IPS-20b (cell line): ENCODE results near the gene PTPRD.
A peak's percentile ranks its signal among the peaks of the same experiment; 100 is the strongest.

ENCODE experiments used
- H3K27ac ChIP-seq: one replicate; pipeline ENCODE4 v1.5.1; 2013; ENCODE audit warnings: low read length
- H3K27me3 ChIP-seq: 2 replicates; pipeline ENCODE4 v1.6.1; 2013; ENCODE audit warnings: mild to moderate bottlenecking, low read length, inconsistent platforms; ENCODE audit not compliant: insufficient read depth
- H3K36me3 ChIP-seq: 2 replicates; pipeline ENCODE4 v1.6.1; 2013; ENCODE audit warnings: low read depth, mild to moderate bottlenecking, inconsistent platforms, low read length, moderate library complexity; ENCODE audit not compliant: insufficient read depth
- H3K4me1 ChIP-seq: 2 replicates; pipeline ENCODE4 v1.6.1; 2013; ENCODE audit warnings: mild to moderate bottlenecking, control low read depth, inconsistent platforms, low read length, moderate library complexity; ENCODE audit not compliant: insufficient read depth
- H3K4me3 ChIP-seq: 2 replicates; pipeline ENCODE4 v1.5.1; 2013; ENCODE audit warnings: mild to moderate bottlenecking, low read length, inconsistent platforms
- H3K9ac ChIP-seq: 2 replicates; pipeline ENCODE4 v1.6.1; 2013; ENCODE audit warnings: low read depth, mild to moderate bottlenecking, inconsistent platforms, low read length, moderate library complexity
- H3K9me3 ChIP-seq: 2 replicates; pipeline ENCODE4 v1.6.1; 2013; ENCODE audit warnings: mild to moderate bottlenecking, low read depth, low read length, inconsistent platforms; ENCODE audit not compliant: insufficient read depth

PTPRD gene

DNA sequence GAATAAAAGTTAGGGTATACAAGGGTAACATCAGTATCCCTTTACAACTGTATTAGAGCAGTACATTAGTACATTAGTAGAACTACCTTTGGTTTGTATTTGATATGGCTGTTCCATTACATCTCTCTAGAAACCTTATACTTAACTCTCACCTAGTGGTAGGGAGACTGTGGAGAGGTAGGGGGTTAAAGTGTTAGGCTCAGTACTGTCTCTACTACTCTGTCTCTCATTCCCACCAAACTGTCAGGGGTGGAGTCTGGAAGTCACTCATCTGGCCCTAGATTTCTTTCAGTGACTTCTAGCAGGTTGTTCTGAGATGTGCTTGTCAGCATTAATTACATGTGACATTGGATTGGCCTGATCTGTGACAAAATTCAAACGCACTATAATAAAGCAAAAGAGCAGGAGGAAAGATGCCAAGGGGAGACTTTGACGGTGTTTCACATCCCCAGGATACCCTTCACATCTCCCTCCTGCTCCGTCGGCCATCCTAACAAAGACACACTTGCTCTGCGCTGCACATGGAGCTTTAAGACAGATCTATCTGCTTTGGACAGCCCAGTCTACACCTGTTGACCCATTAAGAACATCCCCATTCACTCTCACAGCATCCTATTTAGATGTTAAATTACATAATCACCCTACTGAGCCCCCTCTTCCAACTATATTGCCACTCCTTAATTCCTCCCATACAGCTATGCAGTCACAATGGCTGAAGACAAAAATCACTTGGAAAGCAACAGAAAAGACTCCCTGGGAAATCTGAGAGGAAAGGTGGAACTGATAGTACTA, 1770.2 kb downstream of the PTPRD start:
- H3K4me3 ChIP-seq, result no peak overlapping the region

GRCh38 chr9:8838136-8838535, 1774.7 kb downstream of the PTPRD start:
- no peak overlapping the region for H3K9ac ChIP-seq
- no peaks in the 10 kb centered on the region for H3K27me3 ChIP-seq
- H3K9me3 ChIP-seq, result no peaks in the 10 kb centered on the region
- H3K36me3 ChIP-seq, result no peaks in the 10 kb centered on the region
- no peak overlapping the region for H3K4me3 ChIP-seq
- peaks cover 13% of the 10 kb centered on the region for H3K4me1 ChIP-seq
- no peak overlapping the region for H3K27ac ChIP-seq

More for the DNA sequence above, 1770.2 kb downstream of the PTPRD start:
- Histone ChIP-seq H3K9me3 (no peaks in the 10 kb centered on the region), H3K27ac (no peak overlapping the region), H3K9ac (no peak overlapping the region), H3K27me3 (no peaks in the 10 kb centered on the region), H3K4me1 (peaks cover 7% of the 10 kb centered on the region; the same call in 1 of the 2 replicates), H3K36me3 (no peaks in the 10 kb centered on the region)

- Histone ChIP-seq H3K4me1 (peaks cover 8% of the 10 kb centered on the region), H3K9me3 (no peaks in the 10 kb centered on the region), H3K4me3 (no peak overlapping the region), H3K9ac (no peak overlapping the region), H3K36me3 (no peaks in the 10 kb centered on the region), H3K27ac (no peak overlapping the region), H3K27me3 (no peaks in the 10 kb centered on the region)
Measured at GRCh38 chr9:8835291-8835690, 1777.5 kb downstream of the PTPRD start.

DNA sequence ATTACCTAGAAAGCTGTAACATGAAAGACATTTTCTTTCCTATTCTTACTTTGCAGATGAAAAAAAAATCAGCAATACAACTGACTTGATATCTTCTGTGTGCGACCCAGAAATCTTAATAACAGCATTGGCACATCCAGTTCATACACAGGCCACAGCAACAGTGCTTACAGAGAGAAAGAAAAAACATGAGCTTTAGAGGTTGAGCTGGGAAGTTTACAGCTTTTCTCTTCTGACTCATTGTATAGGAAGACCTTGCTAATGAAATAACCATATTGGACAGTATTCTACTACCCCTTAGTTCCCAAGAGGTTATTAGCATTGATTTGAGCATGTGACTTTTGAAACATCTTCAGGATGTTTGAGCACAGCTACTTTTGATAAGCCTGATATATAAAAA, 1779.8 kb downstream of the PTPRD start:
- Histone ChIP-seq H3K4me3 (no peak overlapping the region), H3K36me3 (no peaks in the 10 kb centered on the region), H3K9me3 (no peaks in the 10 kb centered on the region), H3K4me1 (peaks cover 8% of the 10 kb centered on the region), H3K9ac (no peak overlapping the region), H3K27me3 (no peaks in the 10 kb centered on the region), H3K27ac (no peak overlapping the region)

GRCh38 chr9:8832386-8832785, 1780.4 kb downstream of the PTPRD start:
- Histone ChIP-seq H3K27ac (no peak overlapping the region), H3K9me3 (no peaks in the 10 kb centered on the region), H3K4me1 (peaks cover 8% of the 10 kb centered on the region), H3K27me3 (no peaks in the 10 kb centered on the region), H3K9ac (no peak overlapping the region), H3K4me3 (no peak overlapping the region), H3K36me3 (no peaks in the 10 kb centered on the region)

GRCh38 chr9:8831568-8831967, 1781.2 kb downstream of the PTPRD start:
- Histone ChIP-seq H3K9me3 (no peaks in the 10 kb centered on the region), H3K9ac (no peak overlapping the region), H3K4me3 (no peak overlapping the region), H3K27me3 (no peaks in the 10 kb centered on the region), H3K27ac (no peak overlapping the region), H3K4me1 (peaks cover 8% of the 10 kb centered on the region), H3K36me3 (no peaks in the 10 kb centered on the region)

GRCh38 chr9:8826281-8826680, 1786.5 kb downstream of the PTPRD start:
- no peaks in the 10 kb centered on the region for H3K36me3 ChIP-seq
- peaks cover 21% of the 10 kb centered on the region; the same call in 1 of the 2 replicates for H3K4me1 ChIP-seq
- no peak overlapping the region for H3K27ac ChIP-seq

DNA sequence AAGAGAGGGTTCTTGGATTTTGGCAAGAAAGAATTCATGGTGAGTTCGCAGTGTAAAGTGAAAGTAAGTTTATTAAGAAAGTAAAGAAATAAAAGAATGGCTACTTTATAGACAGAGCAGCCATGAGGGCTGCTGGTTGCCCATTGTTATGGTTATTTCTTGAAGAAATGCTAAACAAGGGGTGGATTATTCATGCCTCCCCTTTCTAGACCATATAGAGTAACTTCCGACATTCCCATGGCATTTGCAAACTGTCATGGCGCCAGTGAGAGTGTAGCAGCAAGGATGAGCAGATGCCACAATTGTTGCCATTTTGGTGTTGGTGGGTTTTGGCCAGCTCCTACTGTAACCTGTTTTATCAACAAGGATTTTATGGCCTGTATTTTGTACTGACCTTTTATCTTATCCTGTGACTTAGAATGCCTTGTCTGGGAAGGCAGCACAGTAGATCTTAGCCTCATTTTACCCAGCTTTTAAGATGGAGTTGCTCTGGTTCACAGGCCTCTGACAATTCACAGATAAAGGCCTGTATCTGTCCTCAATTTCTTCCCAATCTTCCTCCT, 1787.1 kb downstream of the PTPRD start:
- Histone ChIP-seq H3K4me1 (peaks cover 21% of the 10 kb centered on the region; the same call in 1 of the 2 replicates), H3K9me3 (no peaks in the 10 kb centered on the region), H3K9ac (0 out of 2 replicates have a peak overlapping the region, but pooled peaks have one; percentile 5), H3K27me3 (no peaks in the 10 kb centered on the region), H3K36me3 (no peaks in the 10 kb centered on the region), H3K4me3 (no peak overlapping the region; the same call in 1 of the 2 replicates), H3K27ac (no peak overlapping the region)

More at GRCh38 chr9:8826281-8826680, 1786.5 kb downstream of the PTPRD start:
- Histone ChIP-seq H3K27me3 (no peaks in the 10 kb centered on the region), H3K4me3 (no peak overlapping the region), H3K9me3 (no peaks in the 10 kb centered on the region), H3K9ac (no peak overlapping the region)

GRCh38 chr9:8823131-8823895, 1789.5 kb downstream of the PTPRD start:
- H3K9me3 ChIP-seq, result no peaks in the 10 kb centered on the region
- no peaks in the 10 kb centered on the region for H3K36me3 ChIP-seq
- no peak overlapping the region for H3K9ac ChIP-seq
- no peak overlapping the region for H3K27ac ChIP-seq
- H3K27me3 ChIP-seq, result no peaks in the 10 kb centered on the region
- peaks cover 21% of the 10 kb centered on the region; the same call in 1 of the 2 replicates for H3K4me1 ChIP-seq
- H3K4me3 ChIP-seq, result no peak overlapping the region

DNA sequence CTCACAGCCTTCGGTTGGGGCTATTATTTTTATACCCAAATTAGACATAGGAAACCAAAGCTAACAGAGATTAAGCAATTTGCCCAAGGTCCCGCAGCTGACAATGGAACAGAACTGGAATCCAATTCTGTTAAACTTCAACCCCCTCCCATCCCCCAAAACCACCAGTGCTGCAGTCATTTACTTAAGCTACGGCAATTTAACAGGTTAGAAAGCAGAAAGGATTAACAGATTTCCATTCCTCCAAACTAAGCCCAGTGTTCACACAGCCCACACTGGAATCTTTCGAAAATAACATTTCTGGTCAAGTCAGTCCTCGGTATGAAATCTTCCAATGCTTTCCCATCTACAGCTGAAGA, 1790.2 kb downstream of the PTPRD start:
- Histone ChIP-seq H3K4me3 (no peak overlapping the region), H3K9ac (no peak overlapping the region), H3K36me3 (no peaks in the 10 kb centered on the region), H3K27me3 (no peaks in the 10 kb centered on the region), H3K4me1 (peaks cover 21% of the 10 kb centered on the region; the same call in 1 of the 2 replicates), H3K27ac (no peak overlapping the region), H3K9me3 (no peaks in the 10 kb centered on the region)

DNA sequence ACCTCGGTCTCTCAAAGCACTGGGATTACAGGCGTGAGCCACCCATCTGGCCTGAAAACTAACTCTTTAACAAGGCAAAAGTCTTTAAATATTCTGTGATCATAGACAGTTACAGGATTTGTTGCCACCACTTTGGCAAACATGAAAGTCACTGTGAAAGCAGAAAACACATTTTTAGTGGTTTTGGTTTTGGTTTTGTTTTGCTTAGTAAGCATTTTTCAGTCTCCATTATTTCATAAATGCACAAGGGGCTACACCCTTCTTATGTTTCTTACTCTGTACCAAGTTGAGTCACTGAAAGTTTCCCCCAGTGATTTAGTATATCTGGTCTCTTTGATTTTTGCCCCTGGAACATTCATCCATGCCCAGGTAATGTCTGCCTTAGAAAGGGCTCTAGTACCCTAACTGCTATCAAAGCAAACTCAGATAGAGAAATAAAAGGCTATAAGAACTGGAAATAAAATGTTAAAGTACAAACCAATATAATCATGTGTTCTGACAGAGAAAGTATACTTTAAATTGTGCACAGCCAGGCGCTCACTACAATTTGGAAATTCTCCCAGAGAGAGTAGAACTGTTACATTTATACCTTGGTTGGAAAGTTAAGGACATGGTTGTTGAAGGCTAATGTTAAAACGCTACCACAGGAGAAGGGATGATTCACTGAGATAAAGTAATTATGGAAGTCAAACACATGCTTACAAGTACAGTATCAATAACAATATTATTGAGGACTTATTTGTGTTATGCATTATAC, 1790.7 kb downstream of the PTPRD start:
- Histone ChIP-seq H3K4me3 (no peak overlapping the region), H3K9ac (no peak overlapping the region), H3K4me1 (peaks cover 21% of the 10 kb centered on the region; the same call in 1 of the 2 replicates), H3K9me3 (no peaks in the 10 kb centered on the region), H3K27me3 (no peaks in the 10 kb centered on the region), H3K27ac (no peak overlapping the region), H3K36me3 (no peaks in the 10 kb centered on the region)
